ENCODE data around the gene CNTN4. TPM values are rescaled to one million over a fixed set of nuclear protein-coding genes. Genes with fewer than 3 reads are reported as not detected.

CNTN4 gene
- total RNA-seq, 1 donor: under 0.01 TPM

DNA sequence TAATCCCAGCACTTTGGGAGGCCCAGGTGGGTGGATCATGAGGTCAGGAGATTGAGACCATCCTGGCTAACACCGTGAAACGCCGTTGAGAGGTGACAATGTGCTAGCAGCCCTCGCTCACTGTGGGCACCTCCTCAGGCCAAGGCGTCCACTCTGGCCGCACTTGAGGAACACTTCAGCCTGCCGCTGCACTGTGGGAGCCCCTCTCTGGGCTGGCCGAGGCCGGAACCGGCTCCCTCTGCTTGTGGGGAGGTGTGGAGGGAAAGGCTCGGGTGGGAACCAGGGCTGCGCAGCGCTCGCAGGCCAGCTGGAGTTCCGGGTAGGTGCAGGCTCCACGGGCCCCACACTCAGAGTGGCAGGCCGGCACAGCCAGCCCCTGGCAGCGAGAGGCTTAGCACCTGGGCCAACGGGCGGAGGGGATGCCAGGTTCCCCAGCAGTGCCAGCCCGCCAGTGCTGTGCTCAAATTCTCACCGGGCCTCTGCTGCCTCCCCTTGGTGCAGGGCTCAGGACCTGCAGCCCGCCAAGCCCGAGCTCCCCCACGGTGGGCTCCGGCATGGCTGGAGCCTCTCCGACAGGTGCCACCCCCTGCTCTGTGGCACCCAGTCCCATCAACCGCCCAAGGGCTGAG lies 253.6 kb downstream of the CNTN4 start:
- H3K4me2 ChIP-seq (ENCODE audit: insufficient read depth, low read length): no peak overlapping the region
- no peaks in the 10 kb centered on the region for H3K9me3 ChIP-seq (ENCODE audit: low read depth, low read length)
- H3K4me3 ChIP-seq (ENCODE audit: insufficient read depth, low read length): no peak overlapping the region
- H3K27ac ChIP-seq (ENCODE audit: low read depth, low read length): no peak overlapping the region
- no peaks in the 10 kb centered on the region for H3K36me3 ChIP-seq (ENCODE audit: insufficient read depth, low read length)
- no peaks in the 10 kb centered on the region for H4K20me1 ChIP-seq (ENCODE audit: insufficient read depth, low read length)
- no peaks in the 10 kb centered on the region for H3K79me2 ChIP-seq (ENCODE audit: insufficient read depth, low read length)
- no peak for DNase-seq (ENCODE audit: insufficient read length, low spot score, missing footprints)
- H3K4me1 ChIP-seq (ENCODE audit: insufficient read depth, low read length): no peaks in the 10 kb centered on the region
- H2AFZ ChIP-seq (ENCODE audit: low read length): no peak overlapping the region
- no peaks in the 10 kb centered on the region for H3K27me3 ChIP-seq (ENCODE audit: insufficient read depth, low read length)
- TF ChIP-seq, protein P1, sequence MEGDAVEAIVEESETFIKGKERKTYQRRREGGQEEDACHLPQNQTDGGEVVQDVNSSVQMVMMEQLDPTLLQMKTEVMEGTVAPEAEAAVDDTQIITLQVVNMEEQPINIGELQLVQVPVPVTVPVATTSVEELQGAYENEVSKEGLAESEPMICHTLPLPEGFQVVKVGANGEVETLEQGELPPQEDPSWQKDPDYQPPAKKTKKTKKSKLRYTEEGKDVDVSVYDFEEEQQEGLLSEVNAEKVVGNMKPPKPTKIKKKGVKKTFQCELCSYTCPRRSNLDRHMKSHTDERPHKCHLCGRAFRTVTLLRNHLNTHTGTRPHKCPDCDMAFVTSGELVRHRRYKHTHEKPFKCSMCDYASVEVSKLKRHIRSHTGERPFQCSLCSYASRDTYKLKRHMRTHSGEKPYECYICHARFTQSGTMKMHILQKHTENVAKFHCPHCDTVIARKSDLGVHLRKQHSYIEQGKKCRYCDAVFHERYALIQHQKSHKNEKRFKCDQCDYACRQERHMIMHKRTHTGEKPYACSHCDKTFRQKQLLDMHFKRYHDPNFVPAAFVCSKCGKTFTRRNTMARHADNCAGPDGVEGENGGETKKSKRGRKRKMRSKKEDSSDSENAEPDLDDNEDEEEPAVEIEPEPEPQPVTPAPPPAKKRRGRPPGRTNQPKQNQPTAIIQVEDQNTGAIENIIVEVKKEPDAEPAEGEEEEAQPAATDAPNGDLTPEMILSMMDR (IDR thresholded peaks at IDR 0.05; ENCODE audit: extremely low read depth, low read depth, low read length): no peak

DNA sequence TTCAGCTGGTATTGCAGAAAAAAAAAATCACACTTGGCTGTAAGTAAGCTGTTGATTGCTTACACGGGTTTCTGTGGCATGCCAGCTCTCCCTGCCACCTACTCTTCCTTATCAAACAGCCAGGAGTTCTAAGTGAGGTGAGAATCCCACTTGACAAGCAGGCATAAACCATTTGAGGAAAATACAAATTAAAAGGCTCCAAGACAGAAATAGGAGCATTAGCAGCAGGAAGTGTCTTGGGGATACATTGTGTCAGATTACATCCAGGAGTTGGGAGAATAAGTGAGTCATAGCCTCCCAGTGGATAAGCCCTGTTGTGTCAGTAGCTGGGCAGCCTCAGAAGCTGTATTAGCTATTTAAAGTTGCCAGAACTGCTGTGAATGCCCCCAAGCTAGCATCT lies 256.0 kb downstream of the CNTN4 start:
- DNase-seq (ENCODE audit: insufficient read length, low spot score, missing footprints): no peak
- no peaks in the 10 kb centered on the region for H3K9me3 ChIP-seq (ENCODE audit: low read depth, low read length)
- H3K4me1 ChIP-seq (ENCODE audit: insufficient read depth, low read length): no peaks in the 10 kb centered on the region
- H3K27ac ChIP-seq (ENCODE audit: low read depth, low read length): no peak overlapping the region
- no peaks in the 10 kb centered on the region for H3K27me3 ChIP-seq (ENCODE audit: insufficient read depth, low read length)
- H2AFZ ChIP-seq (ENCODE audit: low read length): no peak overlapping the region
- H3K4me2 ChIP-seq (ENCODE audit: insufficient read depth, low read length): no peak overlapping the region
- H3K4me3 ChIP-seq (ENCODE audit: insufficient read depth, low read length): no peak overlapping the region
- no peaks in the 10 kb centered on the region for H3K79me2 ChIP-seq (ENCODE audit: insufficient read depth, low read length)
- TF ChIP-seq, protein P1 (IDR thresholded peaks at IDR 0.05; ENCODE audit: extremely low read depth, low read depth, low read length): no peak
- no peaks in the 10 kb centered on the region for H3K36me3 ChIP-seq (ENCODE audit: insufficient read depth, low read length)
- no peaks in the 10 kb centered on the region for H4K20me1 ChIP-seq (ENCODE audit: insufficient read depth, low read length)

DNA sequence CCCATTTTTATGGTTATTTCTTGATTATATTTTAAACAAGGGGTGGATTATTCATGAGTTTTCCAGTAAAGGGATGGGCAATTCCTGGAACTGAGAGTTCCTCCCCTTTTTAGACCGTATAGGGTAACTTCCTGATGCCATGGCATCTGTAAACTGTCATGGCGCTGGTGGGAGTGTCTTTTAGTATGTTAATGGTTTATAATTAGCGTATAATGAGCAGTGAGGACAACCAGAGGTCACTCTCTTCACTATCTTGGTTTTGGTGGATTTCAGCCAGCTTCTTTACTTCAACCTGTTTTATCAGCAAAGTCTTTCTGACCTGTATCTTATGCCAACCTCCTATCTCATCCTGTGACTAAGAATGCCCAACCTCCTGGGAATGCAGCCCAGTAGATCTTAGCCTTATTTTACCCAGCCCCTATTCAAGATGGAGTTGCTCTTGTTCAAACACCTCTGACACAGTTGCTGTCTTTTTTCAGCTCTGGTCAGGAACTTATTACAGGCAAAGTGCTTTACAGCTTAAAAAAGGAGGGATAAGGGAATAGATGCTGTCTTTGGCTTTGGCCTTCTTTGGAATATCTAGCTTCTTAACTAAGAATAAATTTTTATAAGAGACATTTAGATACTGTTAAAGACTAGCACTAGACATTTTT lies 257.8 kb downstream of the CNTN4 start:
- H2AFZ ChIP-seq (ENCODE audit: low read length): no peak overlapping the region
- H3K4me3 ChIP-seq (ENCODE audit: insufficient read depth, low read length): no peak overlapping the region
- H3K9me3 ChIP-seq (ENCODE audit: low read depth, low read length): no peaks in the 10 kb centered on the region
- H4K20me1 ChIP-seq (ENCODE audit: insufficient read depth, low read length): no peaks in the 10 kb centered on the region
- H3K4me1 ChIP-seq (ENCODE audit: insufficient read depth, low read length): no peaks in the 10 kb centered on the region
- H3K4me2 ChIP-seq (ENCODE audit: insufficient read depth, low read length): no peak overlapping the region
- DNase-seq (ENCODE audit: insufficient read length, low spot score, missing footprints): no peak
- TF ChIP-seq, protein P1 (IDR thresholded peaks at IDR 0.05; ENCODE audit: extremely low read depth, low read depth, low read length): no peak
- no peaks in the 10 kb centered on the region for H3K27me3 ChIP-seq (ENCODE audit: insufficient read depth, low read length)
- H3K27ac ChIP-seq (ENCODE audit: low read depth, low read length): no peak overlapping the region
- H3K36me3 ChIP-seq (ENCODE audit: insufficient read depth, low read length): no peaks in the 10 kb centered on the region
- no peaks in the 10 kb centered on the region for H3K79me2 ChIP-seq (ENCODE audit: insufficient read depth, low read length)

DNA sequence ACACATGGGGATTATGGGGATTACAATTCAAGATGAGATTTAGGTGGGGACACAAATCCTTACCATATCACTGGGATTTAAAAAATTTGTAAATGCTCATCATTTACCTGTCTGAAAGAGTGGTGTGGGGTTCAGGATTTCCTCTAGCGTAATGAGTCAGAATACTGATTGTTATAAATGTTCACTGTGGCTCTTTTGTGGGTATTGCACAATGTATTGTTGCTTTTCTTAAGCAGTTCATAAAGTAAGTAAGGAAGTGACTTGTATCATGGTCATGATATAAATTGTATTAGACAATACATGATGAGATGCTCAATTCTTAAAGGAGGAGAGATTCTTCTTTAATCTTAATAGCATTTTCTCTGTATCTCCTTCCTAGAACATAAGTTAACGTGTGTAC lies 262.1 kb downstream of the CNTN4 start:
- Histone ChIP-seq H3K4me2 (ENCODE audit: insufficient read depth, low read length) (no peak overlapping the region), H3K27ac (ENCODE audit: low read depth, low read length) (no peak overlapping the region), H3K27me3 (ENCODE audit: insufficient read depth, low read length) (no peaks in the 10 kb centered on the region), H4K20me1 (ENCODE audit: insufficient read depth, low read length) (no peaks in the 10 kb centered on the region), H3K36me3 (ENCODE audit: insufficient read depth, low read length) (no peaks in the 10 kb centered on the region), H2AFZ (ENCODE audit: low read length) (no peak overlapping the region), H3K4me3 (ENCODE audit: insufficient read depth, low read length) (no peak overlapping the region), H3K79me2 (ENCODE audit: insufficient read depth, low read length) (no peaks in the 10 kb centered on the region), H3K4me1 (ENCODE audit: insufficient read depth, low read length) (no peaks in the 10 kb centered on the region), H3K9me3 (ENCODE audit: low read depth, low read length) (peaks cover 2% of the 10 kb centered on the region)
- DNase-seq (ENCODE audit: insufficient read length, low spot score, missing footprints): no peak
- TF ChIP-seq, protein P1 (IDR thresholded peaks at IDR 0.05; ENCODE audit: extremely low read depth, low read depth, low read length): no peak

Data from osteoblast (primary cell).